ENCODE measurements around the gene TTLL8. TPM values are rescaled to one million over a fixed set of nuclear protein-coding genes. Genes with fewer than 3 reads are reported as not detected.

Gene TTLL8
- total RNA-seq, 1 experiment from 2014 or later, result not detected

GRCh38 chr22:50105208-50106100, 47.4 kb upstream of the TTLL8 start:
- Histone ChIP-seq H2BK15ac (ENCODE audit: low read depth, low read length) (no peak overlapping the region), H3K18ac (ENCODE audit: insufficient read length, low read depth, low read length) (no peak overlapping the region), H3K56ac (ENCODE audit: insufficient read length, low read depth, low read length) (no peak overlapping the region), H3K9me3 (ENCODE audit: control insufficient read depth, low read depth, low read length) (no peaks in the 10 kb centered on the region), H2AFZ (ENCODE audit: low read length) (no peak overlapping the region), H2BK20ac (ENCODE audit: low read depth, low read length, poor library complexity, severe bottlenecking) (no peak overlapping the region), H3K4me2 (ENCODE audit: insufficient read depth, insufficient read length, low read length) (no peak overlapping the region), H3K9ac (ENCODE audit: extremely low read depth, insufficient read length, low read length) (no peak overlapping the region), H3K27me3 (ENCODE audit: insufficient read depth, low read length) (no peaks in the 10 kb centered on the region), H3K14ac (ENCODE audit: insufficient read depth, low read length) (no peak overlapping the region), H3K79me2 (ENCODE audit: insufficient read depth, low read length) (no peaks in the 10 kb centered on the region), H2BK12ac (ENCODE audit: insufficient read length, low read depth, low read length) (no peak overlapping the region), H3K4me1 (ENCODE audit: insufficient read depth, low read length) (no peaks in the 10 kb centered on the region), H3K23me2 (ENCODE audit: insufficient read length, low read depth, low read length, poor library complexity, severe bottlenecking) (no peaks in the 10 kb centered on the region), H2BK120ac (ENCODE audit: low read depth, low read length, poor library complexity, severe bottlenecking) (no peak overlapping the region), H3T11ph (ENCODE audit: low read length) (no peak overlapping the region), H3K23ac (ENCODE audit: insufficient read length, low read depth, low read length) (no peak overlapping the region), H3K79me1 (ENCODE audit: insufficient read depth, low read depth, low read length, poor library complexity, severe bottlenecking) (no peaks in the 10 kb centered on the region), H4K91ac (ENCODE audit: insufficient read length, low read depth, low read length) (no peak overlapping the region), H4K5ac (ENCODE audit: insufficient read length, low read depth, low read length) (no peak overlapping the region), H2AK5ac (ENCODE audit: insufficient read length, low read length) (no peak overlapping the region), H2BK5ac (ENCODE audit: insufficient read length, low read length) (no peak overlapping the region), H3K27ac (ENCODE audit: insufficient read length, low read depth, low read length) (no peak overlapping the region), H4K8ac (replicated peaks; ENCODE audit: insufficient read length, low read depth, low read length) (no peak overlapping the region), H3K4ac (ENCODE audit: low read depth, low read length) (no peak overlapping the region), H4K20me1 (ENCODE audit: control insufficient read depth, insufficient read depth, insufficient read length) (no peaks in the 10 kb centered on the region)
- TF ChIP-seq CTCF (conservative IDR thresholded peaks at IDR 0.05), result no peak
- Mint-ChIP-seq H3K9me3 (no peaks in the 10 kb centered on the region; a peak in 1 of 5 replicates), H3K4me3 (no peak overlapping the region), H3K36me3 (ENCODE audit: insufficient read depth in 1 of 3, low read depth in 3 of 3) (no peaks in the 10 kb centered on the region), H3K4me1 (no peaks in the 10 kb centered on the region), H3K27ac (peak overlapping the region in 1 of 3 experiments; percentile 63; a peak in 2 of 7 replicates), H3K27me3 (ENCODE audit: low read depth) (peaks cover 16% of the 10 kb centered on the region)
- DNase-seq, result no peak
- no CpG with 5 or more reads among the region's 9 CpGs for WGBS (ENCODE audit: extremely low coverage, insufficient read length, low lambda C conversion rate)
